ENCODE results near the gene HCFC1R1.

The HCFC1R1 gene

DNA sequence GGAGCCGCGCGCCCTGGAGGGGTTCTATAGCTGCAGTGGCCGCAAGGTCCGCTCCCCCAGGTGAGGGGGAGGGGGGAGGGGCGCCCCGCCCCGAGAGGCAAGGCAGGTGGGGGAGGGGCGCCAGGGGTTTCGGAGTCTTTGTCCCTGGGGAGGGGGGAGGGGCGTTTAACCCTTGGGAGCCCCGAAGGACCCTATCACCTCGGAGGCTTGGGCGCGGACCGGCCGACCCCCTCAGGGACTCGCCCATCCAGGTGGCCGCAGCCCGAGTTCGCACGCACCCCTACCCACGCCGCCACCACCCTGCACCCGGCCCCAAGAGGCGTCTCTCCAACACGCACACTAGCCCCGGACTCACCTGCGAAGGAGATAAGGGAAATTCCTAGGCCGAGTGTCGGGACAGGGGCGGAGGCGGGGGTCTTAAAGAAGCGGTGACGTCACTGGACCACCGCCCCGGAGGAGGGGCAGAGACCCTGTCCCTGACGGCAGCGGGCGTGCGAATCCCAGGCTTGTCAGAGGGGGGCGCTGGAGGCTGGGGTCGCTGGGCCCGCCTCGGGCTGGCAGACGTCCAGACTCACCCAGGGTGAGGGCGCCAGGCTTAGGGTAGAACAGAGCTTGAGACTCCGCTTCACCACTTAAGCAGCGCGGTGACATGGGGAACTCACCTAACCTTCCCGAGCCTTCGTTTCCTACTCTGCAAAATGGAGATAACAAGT is 5.8 kb downstream of the HCFC1R1 start, which contains the start of gene CLDN6:
TSS of gene CLDN6 (minus strand) at position 390 of the 713 bp plus-strand sequence. CDS start 2,162 bp downstream, outside the sequence.
- H3K27ac ChIP-seq, result no peak within 1 kb of the TSS
- TF ChIP-seq CTCF (conservative IDR thresholded peaks at IDR 0.05), result no peak; the same call in 1 of the 2 replicates
- TF ChIP-seq ZFX (IDR thresholded peaks at IDR 0.05), result no peak

GRCh38 chr16:3017344-3017743 is 6.4 kb downstream of the HCFC1R1 start:
- H3K27ac ChIP-seq, result no peak overlapping the region
- TF ChIP-seq CTCF (conservative IDR thresholded peaks at IDR 0.05), result no peak
- no peak for TF ChIP-seq ZFX (IDR thresholded peaks at IDR 0.05)

GRCh38 chr16:3015865-3016521 is 7.7 kb downstream of the HCFC1R1 start:
- no peak overlapping the region for H3K27ac ChIP-seq
- no peak for TF ChIP-seq CTCF (conservative IDR thresholded peaks at IDR 0.05)
- no peak for TF ChIP-seq ZFX (IDR thresholded peaks at IDR 0.05)

- TF ChIP-seq CTCF (conservative IDR thresholded peaks at IDR 0.05) (no peak), ZFX (IDR thresholded peaks at IDR 0.05) (no peak)
- H3K27ac ChIP-seq, result no peak overlapping the region
These were observed 8.8 kb downstream of the HCFC1R1 start for GRCh38 chr16:3014971-3015370.

GRCh38 chr16:3013998-3014690 is 9.6 kb downstream of the HCFC1R1 start:
- H3K27ac ChIP-seq, result no peak overlapping the region
- no peak for TF ChIP-seq ZFX (IDR thresholded peaks at IDR 0.05)
- TF ChIP-seq CTCF (conservative IDR thresholded peaks at IDR 0.05), result no peak

- TF ChIP-seq CTCF (conservative IDR thresholded peaks at IDR 0.05) (no peak), ZFX (IDR thresholded peaks at IDR 0.05) (no peak)
- no peak overlapping the region for H3K27ac ChIP-seq
These were observed 10.2 kb downstream of the HCFC1R1 start for GRCh38 chr16:3013491-3013951.

Measured in C4-2B (cell line).